ENCODE measurements around the gene APCDD1L. TPM values are rescaled to one million over a fixed set of nuclear protein-coding genes. Genes with fewer than 3 reads are reported as not detected.

Gene APCDD1L
- polyA plus RNA-seq, 1 donor from 2014 or later = not detected

DNA sequence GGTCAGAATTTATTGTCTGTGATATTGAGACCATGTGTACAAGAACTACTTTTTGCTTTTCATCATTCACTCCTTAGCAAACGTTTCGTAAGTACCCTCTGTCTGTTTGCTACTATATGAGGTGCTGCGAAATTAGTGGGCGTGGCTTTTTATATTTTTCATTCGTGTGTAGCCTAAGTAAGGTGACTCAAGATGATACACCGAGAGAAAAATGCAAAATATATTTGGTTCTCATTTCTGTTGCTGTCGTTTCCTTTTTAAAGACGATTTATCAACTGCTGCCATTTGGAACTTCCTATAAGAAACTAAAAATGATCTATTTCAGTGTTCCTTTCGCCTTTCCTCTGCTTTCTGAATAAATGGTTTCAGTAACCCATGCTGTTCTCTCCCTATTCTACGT is 64.9 kb downstream of the APCDD1L start:
- no peak overlapping the region for H3K4me3 ChIP-seq (ENCODE audit: low read length)
- no peaks in the 10 kb centered on the region for H3K79me2 ChIP-seq (replicated peaks; ENCODE audit: insufficient read depth, low read length)
- no peaks in the 10 kb centered on the region for H4K20me1 ChIP-seq (ENCODE audit: insufficient read depth)
- H3K9ac ChIP-seq (ENCODE audit: low read length) = no peak overlapping the region
- H3K27me3 ChIP-seq (ENCODE audit: insufficient read depth, low read depth, low read length) = no peaks in the 10 kb centered on the region
- H3K36me3 ChIP-seq (ENCODE audit: insufficient read depth, low read length) = no peaks in the 10 kb centered on the region
- H3K4me2 ChIP-seq (ENCODE audit: low read length) = no peak overlapping the region
- H3F3A ChIP-seq (ENCODE audit: insufficient read depth, low read length, poor library complexity, severe bottlenecking) = no peaks in the 10 kb centered on the region
- H3K27ac ChIP-seq (ENCODE audit: low read length) = no peak overlapping the region
- no peaks in the 10 kb centered on the region for H3K9me3 ChIP-seq (ENCODE audit: low read length)
- H3K9me2 ChIP-seq (ENCODE audit: insufficient read depth, low read length) = no peaks in the 10 kb centered on the region
- no peak for TF ChIP-seq SMC3 (conservative IDR thresholded peaks at IDR 0.05; ENCODE audit: poor library complexity)
- no peak for TF ChIP-seq EZH2 (IDR thresholded peaks at IDR 0.05; ENCODE audit: borderline replicate concordance, insufficient read depth, low read length, poor library complexity, severe bottlenecking)
- TF ChIP-seq, protein P1, sequence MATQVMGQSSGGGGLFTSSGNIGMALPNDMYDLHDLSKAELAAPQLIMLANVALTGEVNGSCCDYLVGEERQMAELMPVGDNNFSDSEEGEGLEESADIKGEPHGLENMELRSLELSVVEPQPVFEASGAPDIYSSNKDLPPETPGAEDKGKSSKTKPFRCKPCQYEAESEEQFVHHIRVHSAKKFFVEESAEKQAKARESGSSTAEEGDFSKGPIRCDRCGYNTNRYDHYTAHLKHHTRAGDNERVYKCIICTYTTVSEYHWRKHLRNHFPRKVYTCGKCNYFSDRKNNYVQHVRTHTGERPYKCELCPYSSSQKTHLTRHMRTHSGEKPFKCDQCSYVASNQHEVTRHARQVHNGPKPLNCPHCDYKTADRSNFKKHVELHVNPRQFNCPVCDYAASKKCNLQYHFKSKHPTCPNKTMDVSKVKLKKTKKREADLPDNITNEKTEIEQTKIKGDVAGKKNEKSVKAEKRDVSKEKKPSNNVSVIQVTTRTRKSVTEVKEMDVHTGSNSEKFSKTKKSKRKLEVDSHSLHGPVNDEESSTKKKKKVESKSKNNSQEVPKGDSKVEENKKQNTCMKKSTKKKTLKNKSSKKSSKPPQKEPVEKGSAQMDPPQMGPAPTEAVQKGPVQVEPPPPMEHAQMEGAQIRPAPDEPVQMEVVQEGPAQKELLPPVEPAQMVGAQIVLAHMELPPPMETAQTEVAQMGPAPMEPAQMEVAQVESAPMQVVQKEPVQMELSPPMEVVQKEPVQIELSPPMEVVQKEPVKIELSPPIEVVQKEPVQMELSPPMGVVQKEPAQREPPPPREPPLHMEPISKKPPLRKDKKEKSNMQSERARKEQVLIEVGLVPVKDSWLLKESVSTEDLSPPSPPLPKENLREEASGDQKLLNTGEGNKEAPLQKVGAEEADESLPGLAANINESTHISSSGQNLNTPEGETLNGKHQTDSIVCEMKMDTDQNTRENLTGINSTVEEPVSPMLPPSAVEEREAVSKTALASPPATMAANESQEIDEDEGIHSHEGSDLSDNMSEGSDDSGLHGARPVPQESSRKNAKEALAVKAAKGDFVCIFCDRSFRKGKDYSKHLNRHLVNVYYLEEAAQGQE (IDR thresholded peaks at IDR 0.05; ENCODE audit: borderline replicate concordance) = no peak
- no peak for TF ChIP-seq TAF1 (IDR thresholded peaks at IDR 0.05; ENCODE audit: low read depth)
- no peak for TF ChIP-seq POLR2AphosphoS5 (IDR thresholded peaks at IDR 0.05)
- no peak for TF ChIP-seq RAD21 (conservative IDR thresholded peaks at IDR 0.05)
- TF ChIP-seq, protein P2, sequence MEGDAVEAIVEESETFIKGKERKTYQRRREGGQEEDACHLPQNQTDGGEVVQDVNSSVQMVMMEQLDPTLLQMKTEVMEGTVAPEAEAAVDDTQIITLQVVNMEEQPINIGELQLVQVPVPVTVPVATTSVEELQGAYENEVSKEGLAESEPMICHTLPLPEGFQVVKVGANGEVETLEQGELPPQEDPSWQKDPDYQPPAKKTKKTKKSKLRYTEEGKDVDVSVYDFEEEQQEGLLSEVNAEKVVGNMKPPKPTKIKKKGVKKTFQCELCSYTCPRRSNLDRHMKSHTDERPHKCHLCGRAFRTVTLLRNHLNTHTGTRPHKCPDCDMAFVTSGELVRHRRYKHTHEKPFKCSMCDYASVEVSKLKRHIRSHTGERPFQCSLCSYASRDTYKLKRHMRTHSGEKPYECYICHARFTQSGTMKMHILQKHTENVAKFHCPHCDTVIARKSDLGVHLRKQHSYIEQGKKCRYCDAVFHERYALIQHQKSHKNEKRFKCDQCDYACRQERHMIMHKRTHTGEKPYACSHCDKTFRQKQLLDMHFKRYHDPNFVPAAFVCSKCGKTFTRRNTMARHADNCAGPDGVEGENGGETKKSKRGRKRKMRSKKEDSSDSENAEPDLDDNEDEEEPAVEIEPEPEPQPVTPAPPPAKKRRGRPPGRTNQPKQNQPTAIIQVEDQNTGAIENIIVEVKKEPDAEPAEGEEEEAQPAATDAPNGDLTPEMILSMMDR (IDR thresholded peaks at IDR 0.05; ENCODE audit: poor library complexity, severe bottlenecking) = no peak
- no peak for TF ChIP-seq EP300 (conservative IDR thresholded peaks at IDR 0.05; ENCODE audit: poor library complexity, severe bottlenecking)
- TF ChIP-seq MXI1 (conservative IDR thresholded peaks at IDR 0.05; ENCODE audit: poor library complexity, severe bottlenecking) = no peak
- no peak overlapping the region for H2AFZ ChIP-seq (ENCODE audit: low read depth, low read length)

DNA sequence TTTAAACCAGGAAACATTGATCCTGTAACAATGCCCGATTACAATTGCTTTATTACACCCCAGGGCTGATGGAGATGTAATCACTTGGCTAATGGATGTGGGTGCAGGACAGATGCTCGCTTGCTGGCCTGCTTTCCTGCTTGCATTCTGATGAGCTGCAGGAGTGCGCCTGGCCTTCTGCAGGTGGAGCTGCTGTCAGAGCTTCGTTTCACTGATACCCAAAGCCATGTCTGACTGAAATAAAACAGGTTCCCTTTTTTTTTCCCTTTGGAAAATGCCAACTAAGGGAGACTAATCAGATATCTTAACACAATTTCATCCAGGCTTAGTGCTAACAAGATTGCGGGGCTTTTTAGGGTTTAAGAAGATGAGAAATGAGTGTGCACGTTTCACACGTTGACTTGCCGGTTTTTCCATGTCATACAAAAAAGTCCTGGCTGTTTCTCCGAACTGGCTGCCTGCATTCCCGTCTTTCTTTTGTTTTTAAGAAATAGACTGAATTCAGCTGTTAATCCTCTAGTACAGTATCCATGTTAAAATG is 65.4 kb downstream of the APCDD1L start:
- H3K9me2 ChIP-seq (ENCODE audit: insufficient read depth, low read length) = no peaks in the 10 kb centered on the region
- H3K27ac ChIP-seq (ENCODE audit: low read length) = no peak overlapping the region

More for the DNA sequence above, 65.4 kb downstream of the APCDD1L start:
- Histone ChIP-seq H3K9me3 (ENCODE audit: low read length) (no peaks in the 10 kb centered on the region), H3K27me3 (ENCODE audit: insufficient read depth, low read depth, low read length) (no peaks in the 10 kb centered on the region), H3K9ac (ENCODE audit: low read length) (no peak overlapping the region), H4K20me1 (ENCODE audit: insufficient read depth) (no peaks in the 10 kb centered on the region), H2AFZ (ENCODE audit: low read depth, low read length) (no peak overlapping the region), H3K4me2 (ENCODE audit: low read length) (no peak overlapping the region), H3K79me2 (replicated peaks; ENCODE audit: insufficient read depth, low read length) (no peaks in the 10 kb centered on the region), H3F3A (ENCODE audit: insufficient read depth, low read length, poor library complexity, severe bottlenecking) (no peaks in the 10 kb centered on the region), H3K36me3 (ENCODE audit: insufficient read depth, low read length) (no peaks in the 10 kb centered on the region), H3K4me3 (ENCODE audit: low read length) (no peak overlapping the region)
- TF ChIP-seq, protein P2 (IDR thresholded peaks at IDR 0.05; ENCODE audit: poor library complexity, severe bottlenecking) = peak; percentile 41
- TF ChIP-seq RAD21 (conservative IDR thresholded peaks at IDR 0.05) = peak; percentile 42
- TF ChIP-seq POLR2AphosphoS5 (IDR thresholded peaks at IDR 0.05) = no peak

Measured in neural cell (in vitro differentiated cells).